ENCODE data around the gene ZIC4.

ZIC4 gene

GRCh38 chr3:147422601-147423536, 16.5 kb upstream of the ZIC4 start:
- H3K4me3 ChIP-seq (ENCODE audit: low read depth, low read length): no peak overlapping the region
- no peak for DNase-seq
- H3K4me1 ChIP-seq: no peaks in the 10 kb centered on the region
- H3K9me3 ChIP-seq: no peaks in the 10 kb centered on the region
- TF ChIP-seq CTCF (IDR thresholded peaks at IDR 0.05; ENCODE audit: low read depth, low read length): no peak
- H3K27me3 ChIP-seq: peaks cover 88% of the 10 kb centered on the region
- no peaks in the 10 kb centered on the region for H3K36me3 ChIP-seq

GRCh38 chr3:147422196-147422595, 15.9 kb upstream of the ZIC4 start:
- H3K4me3 ChIP-seq (ENCODE audit: low read depth, low read length): no peak overlapping the region
- no peak for TF ChIP-seq CTCF (IDR thresholded peaks at IDR 0.05; ENCODE audit: low read depth, low read length)
- H3K36me3 ChIP-seq: no peaks in the 10 kb centered on the region
- H3K4me1 ChIP-seq: no peaks in the 10 kb centered on the region
- no peaks in the 10 kb centered on the region for H3K9me3 ChIP-seq
- DNase-seq: no peak
- peaks cover 95% of the 10 kb centered on the region for H3K27me3 ChIP-seq

- H3K4me1 ChIP-seq: no peaks in the 10 kb centered on the region
- no peak overlapping the region for H3K4me3 ChIP-seq (ENCODE audit: low read depth, low read length)
These were observed 15.0 kb upstream of the ZIC4 start for GRCh38 chr3:147421184-147421912.

GRCh38 chr3:147420353-147421183, 14.2 kb upstream of the ZIC4 start:
- no peak for TF ChIP-seq CTCF (IDR thresholded peaks at IDR 0.05; ENCODE audit: low read depth, low read length)
- H3K36me3 ChIP-seq: no peaks in the 10 kb centered on the region
- H3K27me3 ChIP-seq: peaks cover 100% of the 10 kb centered on the region
- H3K4me3 ChIP-seq (ENCODE audit: low read depth, low read length): no peak overlapping the region
- H3K4me1 ChIP-seq: no peaks in the 10 kb centered on the region
- DNase-seq: no peak
- no peaks in the 10 kb centered on the region for H3K9me3 ChIP-seq

More at GRCh38 chr3:147421184-147421912, 15.0 kb upstream of the ZIC4 start:
- Histone ChIP-seq H3K27me3 (peaks cover 99% of the 10 kb centered on the region), H3K36me3 (no peaks in the 10 kb centered on the region), H3K9me3 (no peaks in the 10 kb centered on the region)
- no peak for TF ChIP-seq CTCF (IDR thresholded peaks at IDR 0.05; ENCODE audit: low read depth, low read length)
- no peak for DNase-seq

- no peaks in the 10 kb centered on the region for H3K36me3 ChIP-seq
- TF ChIP-seq CTCF (IDR thresholded peaks at IDR 0.05; ENCODE audit: low read depth, low read length): no peak
- H3K9me3 ChIP-seq: no peaks in the 10 kb centered on the region
- no peak for DNase-seq
- H3K27me3 ChIP-seq: peaks cover 100% of the 10 kb centered on the region
- no peaks in the 10 kb centered on the region for H3K4me1 ChIP-seq
- H3K4me3 ChIP-seq (ENCODE audit: low read depth, low read length): no peak overlapping the region; the same call in 1 of the 2 replicates
These were observed 13.5 kb upstream of the ZIC4 start for GRCh38 chr3:147419781-147420224.

All from BE2C (cell line).